HepG2 (cell line): ENCODE measurements around the gene IZUMO4.

ENCODE experiments used
- FOSL2 ChIP-seq: sonication (generic); formaldehyde crosslinking; IDR thresholded peaks from 2 replicates; pipeline ENCODE4 v1.4.0; 2020; ENCODE audit warnings: missing genetic modification reagents
- ZBTB21 ChIP-seq: sonication (generic); formaldehyde crosslinking; IDR thresholded peaks from 2 replicates; pipeline ENCODE4 v1.4.0; 2020; ENCODE audit warnings: missing genetic modification reagents
- TF ChIP-seq, protein P1 (sequence below), 2 experiments: fragments of 450-650 bp in 1 of 2; sonication (generic) in 1 of 2; formaldehyde crosslinking in 1 of 2; IDR thresholded peaks; 2 replicates each; pipeline versions ENCODE4 v1.6.1 to v1.8.0; 2016 to 2022; ENCODE audit warnings: antibody characterized with exemption in 1 of 2, mild to moderate bottlenecking in 1 of 2, missing genetic modification reagents in 1 of 2

GRCh38 chr19:2081873-2082810 lies 14.6 kb upstream of the IZUMO4 start:
- no peak for TF ChIP-seq ZBTB21 (CRISPR knock-in tag)
- TF ChIP-seq FOSL2 (CRISPR knock-in tag) = no peak
- TF ChIP-seq, protein P1, sequence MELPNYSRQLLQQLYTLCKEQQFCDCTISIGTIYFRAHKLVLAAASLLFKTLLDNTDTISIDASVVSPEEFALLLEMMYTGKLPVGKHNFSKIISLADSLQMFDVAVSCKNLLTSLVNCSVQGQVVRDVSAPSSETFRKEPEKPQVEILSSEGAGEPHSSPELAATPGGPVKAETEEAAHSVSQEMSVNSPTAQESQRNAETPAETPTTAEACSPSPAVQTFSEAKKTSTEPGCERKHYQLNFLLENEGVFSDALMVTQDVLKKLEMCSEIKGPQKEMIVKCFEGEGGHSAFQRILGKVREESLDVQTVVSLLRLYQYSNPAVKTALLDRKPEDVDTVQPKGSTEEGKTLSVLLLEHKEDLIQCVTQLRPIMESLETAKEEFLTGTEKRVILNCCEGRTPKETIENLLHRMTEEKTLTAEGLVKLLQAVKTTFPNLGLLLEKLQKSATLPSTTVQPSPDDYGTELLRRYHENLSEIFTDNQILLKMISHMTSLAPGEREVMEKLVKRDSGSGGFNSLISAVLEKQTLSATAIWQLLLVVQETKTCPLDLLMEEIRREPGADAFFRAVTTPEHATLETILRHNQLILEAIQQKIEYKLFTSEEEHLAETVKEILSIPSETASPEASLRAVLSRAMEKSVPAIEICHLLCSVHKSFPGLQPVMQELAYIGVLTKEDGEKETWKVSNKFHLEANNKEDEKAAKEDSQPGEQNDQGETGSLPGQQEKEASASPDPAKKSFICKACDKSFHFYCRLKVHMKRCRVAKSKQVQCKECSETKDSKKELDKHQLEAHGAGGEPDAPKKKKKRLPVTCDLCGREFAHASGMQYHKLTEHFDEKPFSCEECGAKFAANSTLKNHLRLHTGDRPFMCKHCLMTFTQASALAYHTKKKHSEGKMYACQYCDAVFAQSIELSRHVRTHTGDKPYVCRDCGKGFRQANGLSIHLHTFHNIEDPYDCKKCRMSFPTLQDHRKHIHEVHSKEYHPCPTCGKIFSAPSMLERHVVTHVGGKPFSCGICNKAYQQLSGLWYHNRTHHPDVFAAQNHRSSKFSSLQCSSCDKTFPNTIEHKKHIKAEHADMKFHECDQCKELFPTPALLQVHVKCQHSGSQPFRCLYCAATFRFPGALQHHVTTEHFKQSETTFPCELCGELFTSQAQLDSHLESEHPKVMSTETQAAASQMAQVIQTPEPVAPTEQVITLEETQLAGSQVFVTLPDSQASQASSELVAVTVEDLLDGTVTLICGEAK (IDR thresholded peaks at IDR 0.05) = no peak
- TF ChIP-seq, protein P1 (CRISPR knock-in tag; IDR thresholded peaks at IDR 0.05) = no peak
